ENCODE measurements around the gene CNTN5. TPM values are rescaled to one million over a fixed set of nuclear protein-coding genes. Genes with fewer than 3 reads are reported as not detected.

CNTN5 gene
- total and polyA plus RNA-seq, 5 experiments from 2014 or later, result not detected

- DNase-seq, result no peak
- H3K27me3 Mint-ChIP-seq, result no peaks in the 10 kb centered on the region
- H3K4me1 Mint-ChIP-seq, result no peaks in the 10 kb centered on the region
- no peaks in the 10 kb centered on the region for H3K36me3 Mint-ChIP-seq
- POLR2A ChIA-PET, result no interaction called here
- no peak overlapping the region for H3K4me3 Mint-ChIP-seq
- ATAC-seq, result no peak
- peaks cover 0 to 22% (median 8%) of the 10 kb centered on the region in 9 donors for H3K9me3 Mint-ChIP-seq
- H3K27ac Mint-ChIP-seq, result no peak overlapping the region
Observed at GRCh38 chr11:99316776-99317520, 296.2 kb downstream of the CNTN5 start.

- DNase-seq, result no peak
- no peaks in the 10 kb centered on the region for H3K4me1 Mint-ChIP-seq
- no peak overlapping the region for H3K4me3 Mint-ChIP-seq
- H3K9me3 Mint-ChIP-seq, result peaks cover 0 to 22% (median 9%) of the 10 kb centered on the region in 9 donors
- POLR2A ChIA-PET, result no interaction called here
- no peak overlapping the region for H3K27ac Mint-ChIP-seq
- H3K27me3 Mint-ChIP-seq, result no peaks in the 10 kb centered on the region
- H3K36me3 Mint-ChIP-seq, result no peaks in the 10 kb centered on the region
- ATAC-seq, result no peak
Observed at GRCh38 chr11:99320769-99321290, 300.1 kb downstream of the CNTN5 start.

GRCh38 chr11:99325847-99326246 lies 305.1 kb downstream of the CNTN5 start:
- DNase-seq (no peak), ATAC-seq (no peak)
- Mint-ChIP-seq H3K4me1 (no peaks in the 10 kb centered on the region), H3K36me3 (no peaks in the 10 kb centered on the region), H3K27ac (no peak overlapping the region), H3K27me3 (no peaks in the 10 kb centered on the region), H3K9me3 (peaks cover 0 to 16% (median 6%) of the 10 kb centered on the region in 9 donors), H3K4me3 (no peak overlapping the region)
- POLR2A ChIA-PET, result no interaction called here

- H3K4me3 Mint-ChIP-seq, result no peak overlapping the region
- no peaks in the 10 kb centered on the region for H3K4me1 Mint-ChIP-seq
- no peaks in the 10 kb centered on the region for H3K36me3 Mint-ChIP-seq
- peaks cover 0 to 16% (median 4%) of the 10 kb centered on the region in 9 donors for H3K9me3 Mint-ChIP-seq
- ATAC-seq (no peak), DNase-seq (no peak)
- POLR2A ChIA-PET, result no interaction called here
- no peaks in the 10 kb centered on the region for H3K27me3 Mint-ChIP-seq
- H3K27ac Mint-ChIP-seq, result no peak overlapping the region
Observed at GRCh38 chr11:99327066-99327465, 306.3 kb downstream of the CNTN5 start.

- no peak overlapping the region for H3K27ac Mint-ChIP-seq
- no peaks in the 10 kb centered on the region for H3K36me3 Mint-ChIP-seq
- H3K27me3 Mint-ChIP-seq, result no peaks in the 10 kb centered on the region
- H3K4me3 Mint-ChIP-seq, result no peak overlapping the region
- H3K9me3 Mint-ChIP-seq, result peaks cover 0 to 16% (median 4%) of the 10 kb centered on the region in 9 donors
- no peak for ATAC-seq
- POLR2A ChIA-PET, result no interaction called here
- DNase-seq, result no peak
- H3K4me1 Mint-ChIP-seq, result no peaks in the 10 kb centered on the region
Observed at GRCh38 chr11:99327527-99327926, 306.8 kb downstream of the CNTN5 start.

GRCh38 chr11:99333621-99334020 lies 312.9 kb downstream of the CNTN5 start:
- no peaks in the 10 kb centered on the region for H3K4me1 Mint-ChIP-seq
- ATAC-seq, result no peak
- no peak overlapping the region for H3K4me3 Mint-ChIP-seq
- H3K27ac Mint-ChIP-seq, result no peak overlapping the region
- H3K36me3 Mint-ChIP-seq, result no peaks in the 10 kb centered on the region
- DNase-seq, result no peak
- peaks cover 0 to 5% (median 2%) of the 10 kb centered on the region in 9 donors for H3K9me3 Mint-ChIP-seq
- H3K27me3 Mint-ChIP-seq, result no peaks in the 10 kb centered on the region
- POLR2A ChIA-PET, result no interaction called here

GRCh38 chr11:99343117-99343516 lies 322.4 kb downstream of the CNTN5 start:
- Mint-ChIP-seq H3K4me1 (no peaks in the 10 kb centered on the region), H3K4me3 (no peak overlapping the region), H3K27ac (no peak overlapping the region), H3K27me3 (no peaks in the 10 kb centered on the region), H3K9me3 (peaks cover 0 to 20% (median 9%) of the 10 kb centered on the region in 9 donors), H3K36me3 (no peaks in the 10 kb centered on the region)
- ATAC-seq (no peak), DNase-seq (no peak)
- POLR2A ChIA-PET, result no interaction called here

- ATAC-seq (no peak), DNase-seq (no peak)
- Mint-ChIP-seq H3K9me3 (peaks cover 0 to 15% (median 4%) of the 10 kb centered on the region in 9 donors), H3K4me3 (no peak overlapping the region), H3K4me1 (no peaks in the 10 kb centered on the region), H3K27ac (no peak overlapping the region), H3K27me3 (no peaks in the 10 kb centered on the region), H3K36me3 (no peaks in the 10 kb centered on the region)
- POLR2A ChIA-PET, result no interaction called here
Observed at GRCh38 chr11:99349151-99349673, 328.5 kb downstream of the CNTN5 start.

GRCh38 chr11:99351624-99352023 lies 330.9 kb downstream of the CNTN5 start:
- POLR2A ChIA-PET, result no interaction called here
- H3K4me3 Mint-ChIP-seq, result no peak overlapping the region
- no peaks in the 10 kb centered on the region for H3K36me3 Mint-ChIP-seq
- ATAC-seq (no peak), DNase-seq (no peak)
- peaks cover 0 to 17% (median 3%) of the 10 kb centered on the region in 9 donors for H3K9me3 Mint-ChIP-seq
- no peak overlapping the region for H3K27ac Mint-ChIP-seq
- H3K4me1 Mint-ChIP-seq, result no peaks in the 10 kb centered on the region
- H3K27me3 Mint-ChIP-seq, result no peaks in the 10 kb centered on the region

GRCh38 chr11:99352642-99353041 lies 331.9 kb downstream of the CNTN5 start:
- Mint-ChIP-seq H3K27me3 (no peaks in the 10 kb centered on the region), H3K9me3 (peaks cover 0 to 17% (median 5%) of the 10 kb centered on the region in 9 donors), H3K27ac (no peak overlapping the region), H3K36me3 (no peaks in the 10 kb centered on the region), H3K4me1 (no peaks in the 10 kb centered on the region), H3K4me3 (no peak overlapping the region)
- POLR2A ChIA-PET, result no interaction called here
- no peak for ATAC-seq
- DNase-seq, result no peak

- H3K27ac Mint-ChIP-seq, result no peak overlapping the region
- POLR2A ChIA-PET, result no interaction called here
- no peaks in the 10 kb centered on the region for H3K27me3 Mint-ChIP-seq
- no peaks in the 10 kb centered on the region for H3K36me3 Mint-ChIP-seq
- H3K9me3 Mint-ChIP-seq, result peaks cover 0 to 22% (median 3%) of the 10 kb centered on the region in 9 donors
- DNase-seq (no peak), ATAC-seq (no peak)
- no peaks in the 10 kb centered on the region for H3K4me1 Mint-ChIP-seq
- no peak overlapping the region for H3K4me3 Mint-ChIP-seq
Observed at GRCh38 chr11:99366546-99366945, 345.8 kb downstream of the CNTN5 start.

GRCh38 chr11:99368583-99368982 lies 347.8 kb downstream of the CNTN5 start:
- Mint-ChIP-seq H3K9me3 (peaks cover 0 to 18% (median 3%) of the 10 kb centered on the region in 9 donors), H3K36me3 (no peaks in the 10 kb centered on the region), H3K4me3 (no peak overlapping the region), H3K27me3 (no peaks in the 10 kb centered on the region), H3K4me1 (no peaks in the 10 kb centered on the region), H3K27ac (no peak overlapping the region)
- ATAC-seq (no peak), DNase-seq (no peak)
- POLR2A ChIA-PET, result no interaction called here

- Mint-ChIP-seq H3K4me3 (no peak overlapping the region), H3K36me3 (no peaks in the 10 kb centered on the region), H3K27ac (no peak overlapping the region), H3K9me3 (peaks cover 0 to 9% (median 4%) of the 10 kb centered on the region in 9 donors), H3K4me1 (no peaks in the 10 kb centered on the region), H3K27me3 (no peaks in the 10 kb centered on the region)
- POLR2A ChIA-PET, result no interaction called here
- no peak for DNase-seq
- no peak for ATAC-seq
Observed at GRCh38 chr11:99370549-99371216, 349.9 kb downstream of the CNTN5 start.

Data from naive thymus-derived CD8-positive, alpha-beta T cell (primary cell).